ENCODE data around the gene VIM.

Gene VIM

DNA sequence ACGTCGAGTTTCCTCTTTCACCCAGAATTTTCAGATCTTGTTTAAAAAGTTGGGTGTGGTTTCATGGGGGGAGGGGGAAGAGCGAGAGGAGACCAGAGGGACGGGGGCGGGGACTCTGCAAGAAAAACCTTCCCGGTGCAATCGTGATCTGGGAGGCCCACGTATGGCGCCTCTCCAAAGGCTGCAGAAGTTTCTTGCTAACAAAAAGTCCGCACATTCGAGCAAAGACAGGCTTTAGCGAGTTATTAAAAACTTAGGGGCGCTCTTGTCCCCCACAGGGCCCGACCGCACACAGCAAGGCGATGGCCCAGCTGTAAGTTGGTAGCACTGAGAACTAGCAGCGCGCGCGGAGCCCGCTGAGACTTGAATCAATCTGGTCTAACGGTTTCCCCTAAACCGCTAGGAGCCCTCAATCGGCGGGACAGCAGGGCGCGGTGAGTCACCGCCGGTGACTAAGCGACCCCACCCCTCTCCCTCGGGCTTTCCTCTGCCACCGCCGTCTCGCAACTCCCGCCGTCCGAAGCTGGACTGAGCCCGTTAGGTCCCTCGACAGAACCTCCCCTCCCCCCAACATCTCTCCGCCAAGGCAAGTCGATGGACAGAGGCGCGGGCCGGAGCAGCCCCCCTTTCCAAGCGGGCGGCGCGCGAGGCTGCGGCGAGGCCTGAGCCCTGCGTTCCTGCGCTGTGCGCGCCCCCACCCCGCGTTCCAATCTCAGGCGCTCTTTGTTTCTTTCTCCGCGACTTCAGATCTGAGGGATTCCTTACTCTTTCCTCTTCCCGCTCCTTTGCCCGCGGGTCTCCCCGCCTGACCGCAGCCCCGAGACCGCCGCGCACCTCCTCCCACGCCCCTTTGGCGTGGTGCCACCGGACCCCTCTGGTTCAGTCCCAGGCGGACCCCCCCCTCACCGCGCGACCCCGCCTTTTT lies at the start of gene VIM:
Gene VIM (plus strand): TSS at position 151 of the 925 bp plus-strand sequence. CDS start 1,182 bp downstream, outside the sequence.
- peak; percentile 99 for DNase-seq (ENCODE audit: low read depth, low spot score)
- TF ChIP-seq, protein P1, sequence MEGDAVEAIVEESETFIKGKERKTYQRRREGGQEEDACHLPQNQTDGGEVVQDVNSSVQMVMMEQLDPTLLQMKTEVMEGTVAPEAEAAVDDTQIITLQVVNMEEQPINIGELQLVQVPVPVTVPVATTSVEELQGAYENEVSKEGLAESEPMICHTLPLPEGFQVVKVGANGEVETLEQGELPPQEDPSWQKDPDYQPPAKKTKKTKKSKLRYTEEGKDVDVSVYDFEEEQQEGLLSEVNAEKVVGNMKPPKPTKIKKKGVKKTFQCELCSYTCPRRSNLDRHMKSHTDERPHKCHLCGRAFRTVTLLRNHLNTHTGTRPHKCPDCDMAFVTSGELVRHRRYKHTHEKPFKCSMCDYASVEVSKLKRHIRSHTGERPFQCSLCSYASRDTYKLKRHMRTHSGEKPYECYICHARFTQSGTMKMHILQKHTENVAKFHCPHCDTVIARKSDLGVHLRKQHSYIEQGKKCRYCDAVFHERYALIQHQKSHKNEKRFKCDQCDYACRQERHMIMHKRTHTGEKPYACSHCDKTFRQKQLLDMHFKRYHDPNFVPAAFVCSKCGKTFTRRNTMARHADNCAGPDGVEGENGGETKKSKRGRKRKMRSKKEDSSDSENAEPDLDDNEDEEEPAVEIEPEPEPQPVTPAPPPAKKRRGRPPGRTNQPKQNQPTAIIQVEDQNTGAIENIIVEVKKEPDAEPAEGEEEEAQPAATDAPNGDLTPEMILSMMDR (IDR thresholded peaks at IDR 0.05; ENCODE audit: low read depth, low read length) = no peak
- peak within 1 kb of the TSS; percentile 98 for H3K4me3 ChIP-seq (ENCODE audit: low read depth, low read length)
- in situ Hi-C loops (cut with HindIII; ENCODE audit: low sequenced_read_pairs) = loop anchor here (25.0 kb wide), 1 partner anchor 366 kb away; no protein-coding TSS in a partner anchor

DNA sequence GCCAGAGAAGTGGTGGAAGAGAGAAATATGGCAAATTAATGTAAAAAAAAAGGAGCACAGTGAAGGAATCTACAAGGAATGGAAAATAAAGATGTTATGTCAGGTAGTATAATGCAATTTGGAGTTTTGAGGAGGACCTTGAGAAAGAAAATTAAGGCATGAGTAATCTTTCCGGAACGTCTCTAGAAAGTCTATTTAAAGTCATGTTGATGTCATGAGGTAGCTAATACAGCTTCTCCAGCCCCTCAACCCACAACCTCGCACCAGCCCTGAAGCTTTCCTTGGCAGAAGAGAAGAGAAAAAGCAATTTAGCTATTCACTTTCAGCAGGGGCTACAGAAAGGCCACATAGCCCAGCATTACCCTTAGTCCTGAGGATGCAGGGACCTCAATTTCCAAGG lies 49.0 kb upstream of the VIM start:
- TF ChIP-seq, protein P1 (IDR thresholded peaks at IDR 0.05; ENCODE audit: low read depth, low read length) = no peak
- in situ Hi-C loops (cut with HindIII; ENCODE audit: low sequenced_read_pairs) = no loop called here
- H3K4me3 ChIP-seq (ENCODE audit: low read depth, low read length) = no peak overlapping the region
- peak; percentile 64 for DNase-seq (ENCODE audit: low read depth, low spot score)

GRCh38 chr10:17181110-17181509 lies 46.9 kb upstream of the VIM start:
- DNase-seq (ENCODE audit: low read depth, low spot score) = no peak
- TF ChIP-seq, protein P1 (IDR thresholded peaks at IDR 0.05; ENCODE audit: low read depth, low read length) = no peak

GRCh38 chr10:17181751-17182150 lies 46.3 kb upstream of the VIM start:
- in situ Hi-C loops (cut with HindIII; ENCODE audit: low sequenced_read_pairs) = no loop called here
- H3K4me3 ChIP-seq (ENCODE audit: low read depth, low read length) = no peak overlapping the region
- TF ChIP-seq, protein P1 (IDR thresholded peaks at IDR 0.05; ENCODE audit: low read depth, low read length) = no peak
- DNase-seq (ENCODE audit: low read depth, low spot score) = no peak

More at GRCh38 chr10:17181110-17181509, 46.9 kb upstream of the VIM start:
- in situ Hi-C loops (cut with HindIII; ENCODE audit: low sequenced_read_pairs) = no loop called here
- H3K4me3 ChIP-seq (ENCODE audit: low read depth, low read length) = no peak overlapping the region

- TF ChIP-seq, protein P1 (IDR thresholded peaks at IDR 0.05; ENCODE audit: low read depth, low read length) = peak; percentile 27
- H3K4me3 ChIP-seq (ENCODE audit: low read depth, low read length) = no peak overlapping the region
- no peak for DNase-seq (ENCODE audit: low read depth, low spot score)
- in situ Hi-C loops (cut with HindIII; ENCODE audit: low sequenced_read_pairs) = no loop called here
Measured at GRCh38 chr10:17183110-17183509, 44.9 kb upstream of the VIM start.

DNA sequence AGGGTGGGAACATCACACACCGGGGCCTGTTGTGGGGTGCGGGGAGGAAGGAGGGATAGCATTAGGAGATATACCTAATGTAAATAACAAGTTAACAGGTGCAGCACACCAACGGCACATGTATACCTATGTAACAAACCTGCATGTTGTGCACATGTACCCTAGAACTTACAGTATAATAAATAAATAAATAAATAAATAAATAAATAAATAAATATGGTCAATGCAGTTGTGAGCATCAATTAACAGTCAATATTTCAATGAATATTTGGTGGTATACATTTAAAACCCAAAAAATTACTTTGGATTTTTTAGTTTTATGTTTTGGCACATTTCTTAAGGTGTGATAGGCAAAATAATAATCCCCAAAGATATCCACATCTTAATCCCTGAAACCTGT lies 42.2 kb upstream of the VIM start:
- no peak for DNase-seq (ENCODE audit: low read depth, low spot score)
- no peak overlapping the region for H3K4me3 ChIP-seq (ENCODE audit: low read depth, low read length)
- TF ChIP-seq, protein P1 (IDR thresholded peaks at IDR 0.05; ENCODE audit: low read depth, low read length) = no peak
- in situ Hi-C loops (cut with HindIII; ENCODE audit: low sequenced_read_pairs) = no loop called here

Measured in astrocyte of the spinal cord (primary cell).